HUDEP-2 (cell line): ENCODE measurements around the gene FBN1.
A peak's percentile ranks its signal among the peaks of the same experiment; 100 is the strongest.

ENCODE experiments used
- DNase-seq, 76 experiments: peaks; one replicate each; lab custom pipeline; 2025; ENCODE audit not compliant: unreplicated experiment in 76 of 76; lab: John Stamatoyannopoulos, UW

Gene FBN1

DNA sequence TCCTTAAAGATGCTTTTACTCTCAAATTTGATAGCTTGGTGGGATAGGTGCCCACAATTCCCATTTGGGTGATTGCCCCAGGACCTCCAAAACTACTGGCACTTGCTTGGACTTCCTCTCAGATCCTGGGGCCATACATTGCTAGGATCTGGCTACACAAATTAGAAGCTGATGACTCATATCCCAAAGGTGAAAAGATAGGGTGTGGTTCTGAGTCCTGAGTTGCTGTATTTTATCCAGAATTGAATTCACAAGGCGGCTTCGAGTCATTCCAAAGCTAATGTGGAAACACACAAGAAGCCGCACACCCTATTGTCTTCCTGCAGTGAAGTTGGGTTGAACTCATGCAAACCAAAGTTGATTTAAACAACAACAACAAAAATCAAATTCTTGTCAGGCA lies 260.9 kb downstream of the FBN1 start:
- no peak for DNase-seq

DNA sequence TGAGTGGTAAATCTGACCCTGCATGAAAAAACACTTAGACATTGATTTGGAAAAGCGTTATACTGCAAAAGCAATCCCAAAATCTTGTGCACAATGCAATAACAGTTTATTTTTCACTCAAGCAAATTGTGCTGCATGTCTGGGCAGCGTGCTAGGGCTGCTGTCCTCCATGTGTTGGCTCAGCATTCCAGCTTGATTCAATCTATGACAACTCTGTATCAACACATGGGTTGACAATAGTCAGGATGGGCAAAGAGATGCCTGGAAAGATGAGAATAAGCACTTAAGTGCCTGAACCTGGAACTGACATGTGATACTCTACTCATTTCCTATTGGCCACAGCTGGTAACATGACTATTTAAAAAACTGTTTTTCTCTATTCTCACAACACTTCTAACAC lies 262.5 kb downstream of the FBN1 start:
- no peak for DNase-seq

DNA sequence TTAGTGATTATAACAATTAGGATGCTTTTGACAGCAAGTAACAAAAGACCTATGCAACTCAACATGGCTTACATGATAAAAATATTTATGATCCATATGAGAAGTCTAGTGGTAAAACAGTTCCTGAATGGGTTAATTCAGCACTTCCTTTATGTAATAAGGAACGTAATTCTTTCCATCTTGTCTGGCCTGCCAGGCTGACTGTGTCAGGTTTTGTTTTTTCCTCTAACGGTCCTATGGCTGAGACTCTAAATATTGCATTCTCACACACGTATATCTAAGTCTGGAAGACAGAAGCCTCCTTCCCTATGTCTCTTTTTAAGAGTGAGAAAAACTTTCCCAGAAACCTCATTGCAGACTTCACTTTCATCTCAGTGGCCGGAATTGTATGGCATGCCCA lies 263.6 kb downstream of the FBN1 start:
- DNase-seq, result no peak

DNA sequence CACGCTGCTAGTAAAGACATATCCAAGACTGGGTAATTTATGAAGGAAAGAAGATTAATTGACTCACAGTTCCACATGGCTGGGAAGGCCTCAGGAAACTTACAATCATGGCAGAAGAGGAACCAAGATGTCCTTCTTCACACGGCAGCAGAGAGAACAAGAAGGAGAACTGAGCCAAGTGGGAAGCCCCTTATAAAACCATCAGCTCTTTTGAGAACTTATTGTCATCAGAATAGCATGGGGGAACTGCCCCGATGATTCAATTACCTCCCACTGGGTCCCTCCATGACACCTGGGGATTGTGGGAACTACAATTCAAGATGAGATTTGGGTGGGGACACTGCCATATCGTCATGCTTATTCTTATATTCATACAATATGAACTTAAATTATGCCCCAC lies 265.3 kb downstream of the FBN1 start:
- no peak for DNase-seq

DNA sequence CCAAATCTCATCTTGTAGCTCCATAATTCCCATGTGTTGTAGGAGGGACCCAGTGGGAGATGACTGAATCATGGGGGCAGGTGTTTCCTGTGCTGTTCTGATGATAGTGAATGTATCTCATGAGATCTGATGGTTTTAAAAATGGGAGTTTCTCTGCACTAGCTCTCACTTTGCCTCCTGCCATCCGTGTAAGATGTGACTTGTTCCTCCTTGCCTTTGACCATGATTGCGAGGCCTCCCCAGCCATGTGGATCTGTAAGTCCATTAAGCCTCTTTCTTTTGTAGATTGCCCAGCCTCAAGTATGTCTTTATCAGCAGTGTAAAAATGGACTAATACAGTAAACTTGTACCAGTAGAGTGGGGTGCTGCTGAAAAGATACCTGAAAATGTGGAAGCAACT lies 269.7 kb downstream of the FBN1 start:
- DNase-seq, result no peak

DNA sequence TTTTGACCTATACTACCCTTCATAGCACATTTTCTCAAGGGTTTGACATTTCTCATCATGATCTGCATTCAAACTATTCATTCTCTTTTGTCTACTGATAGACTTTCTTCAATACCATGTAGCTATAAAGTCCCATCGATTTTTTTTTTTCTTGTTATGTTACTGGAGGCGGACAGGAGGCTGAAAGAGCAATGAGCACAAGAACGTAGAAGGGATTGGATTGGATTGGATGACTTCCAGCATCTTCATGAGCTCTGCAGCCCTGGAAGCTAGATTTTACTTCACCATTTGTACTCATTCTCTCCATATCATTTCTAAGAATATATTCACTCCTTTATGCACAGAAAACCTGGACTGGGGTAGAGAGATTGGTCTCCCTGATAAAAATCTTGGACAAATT lies 271.0 kb downstream of the FBN1 start:
- DNase-seq, result no peak

DNA sequence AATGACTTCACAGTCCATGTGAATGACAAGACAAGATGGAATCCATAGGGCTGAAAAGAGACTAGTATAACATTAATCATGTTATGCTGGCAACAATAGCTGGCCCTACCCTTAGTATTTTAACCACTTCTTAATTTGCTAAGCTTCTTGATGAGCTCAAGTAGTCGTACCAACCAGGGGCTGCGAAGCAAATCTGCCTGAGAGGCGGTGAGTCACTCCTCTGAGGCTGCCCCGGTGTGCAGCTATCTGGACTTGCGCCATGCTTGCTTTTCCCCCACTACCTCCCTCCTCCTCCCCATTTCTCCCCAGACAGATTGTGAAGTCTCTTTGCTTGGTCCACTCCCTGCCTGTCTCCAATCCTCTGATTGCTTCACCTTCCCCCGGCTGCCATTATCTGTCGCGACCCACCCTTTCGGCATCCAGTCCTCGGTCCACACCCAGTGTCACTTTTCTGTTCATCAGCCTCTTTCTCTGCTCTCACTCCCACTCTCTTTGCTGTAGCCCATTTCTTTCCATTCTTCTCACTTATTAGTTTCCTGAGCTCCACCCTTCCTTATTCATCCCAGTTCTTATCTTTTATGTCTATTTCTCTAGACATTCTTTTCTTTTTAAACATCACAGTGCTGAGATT lies 271.6 kb downstream of the FBN1 start:
- DNase-seq, result peak in 1 of 76 experiments; percentile 1

DNA sequence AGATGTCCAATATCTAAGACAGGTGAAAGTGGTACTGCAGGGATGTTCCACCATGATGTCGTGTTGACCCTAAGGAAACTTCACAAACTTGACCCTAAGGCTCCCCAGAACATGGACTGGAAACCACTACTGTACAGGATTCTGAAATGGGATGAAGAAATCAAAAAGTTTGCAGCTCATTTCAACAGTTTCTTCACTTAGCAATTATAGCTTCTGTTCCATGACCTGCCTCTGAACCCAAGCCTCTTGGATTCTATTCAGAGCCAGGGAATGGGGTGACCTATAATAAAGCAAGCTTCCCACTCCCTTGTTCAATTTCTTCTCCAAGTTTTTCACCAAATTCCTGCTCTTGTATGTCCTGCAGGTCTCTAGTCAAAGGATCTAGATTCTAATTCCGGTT lies 273.5 kb downstream of the FBN1 start:
- DNase-seq, result no peak

DNA sequence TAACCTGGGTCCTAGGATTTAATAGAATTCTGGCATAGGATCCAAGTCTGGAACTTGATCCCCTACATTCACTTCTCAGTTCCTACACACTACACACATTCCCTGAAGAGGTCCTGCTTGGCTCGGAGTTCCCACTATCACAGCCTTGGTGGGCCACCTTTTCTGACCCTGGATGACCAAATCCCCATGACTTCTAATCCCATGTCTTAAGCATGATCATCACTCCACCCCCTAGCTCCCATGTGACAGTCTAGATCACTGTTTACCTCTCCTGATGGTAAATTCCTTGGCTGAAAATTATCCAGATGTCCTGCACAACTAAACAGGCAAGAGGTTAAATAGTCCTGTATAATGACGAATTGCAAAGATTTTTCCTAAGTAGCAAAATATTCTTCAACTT lies 274.0 kb downstream of the FBN1 start:
- DNase-seq, result no peak

DNA sequence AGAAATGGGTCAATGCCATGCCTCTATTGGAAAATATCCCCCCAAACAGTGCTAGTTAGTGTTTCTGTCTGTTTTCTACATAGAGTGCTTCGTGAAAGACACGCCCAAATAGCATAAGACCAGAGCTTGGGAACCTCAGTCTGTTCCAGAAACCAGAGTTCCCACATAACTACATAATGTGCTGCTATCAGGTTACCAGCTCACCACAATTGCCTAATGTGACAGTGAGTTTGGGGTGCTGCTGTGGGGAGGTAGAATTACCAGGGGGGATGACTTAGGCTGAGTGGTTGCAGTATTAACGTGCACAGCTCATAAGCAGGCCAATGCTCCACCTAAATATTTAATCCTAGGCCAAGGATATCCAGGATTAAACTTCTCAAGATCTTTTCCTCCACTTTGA lies 275.0 kb downstream of the FBN1 start:
- no peak for DNase-seq

DNA sequence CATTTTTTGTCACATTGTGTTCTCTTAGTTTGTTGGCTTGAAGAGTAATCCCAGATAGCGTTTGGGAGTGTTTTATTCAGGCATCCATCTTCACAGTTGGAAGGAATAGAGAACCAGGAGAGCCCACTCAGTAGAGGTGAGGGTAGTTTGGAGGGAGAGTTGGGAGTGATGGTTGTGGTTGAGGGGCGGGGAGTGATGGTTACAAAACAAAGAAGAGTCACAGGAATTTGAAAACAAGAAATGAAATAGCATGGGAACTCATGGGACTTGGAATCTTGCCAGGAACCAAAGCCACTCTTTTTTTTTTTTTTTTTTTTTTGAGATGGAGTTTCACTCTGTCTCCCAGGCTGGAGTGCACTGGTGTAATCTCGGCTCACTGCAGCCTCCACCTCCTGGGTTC lies 278.0 kb downstream of the FBN1 start:
- no peak for DNase-seq

DNA sequence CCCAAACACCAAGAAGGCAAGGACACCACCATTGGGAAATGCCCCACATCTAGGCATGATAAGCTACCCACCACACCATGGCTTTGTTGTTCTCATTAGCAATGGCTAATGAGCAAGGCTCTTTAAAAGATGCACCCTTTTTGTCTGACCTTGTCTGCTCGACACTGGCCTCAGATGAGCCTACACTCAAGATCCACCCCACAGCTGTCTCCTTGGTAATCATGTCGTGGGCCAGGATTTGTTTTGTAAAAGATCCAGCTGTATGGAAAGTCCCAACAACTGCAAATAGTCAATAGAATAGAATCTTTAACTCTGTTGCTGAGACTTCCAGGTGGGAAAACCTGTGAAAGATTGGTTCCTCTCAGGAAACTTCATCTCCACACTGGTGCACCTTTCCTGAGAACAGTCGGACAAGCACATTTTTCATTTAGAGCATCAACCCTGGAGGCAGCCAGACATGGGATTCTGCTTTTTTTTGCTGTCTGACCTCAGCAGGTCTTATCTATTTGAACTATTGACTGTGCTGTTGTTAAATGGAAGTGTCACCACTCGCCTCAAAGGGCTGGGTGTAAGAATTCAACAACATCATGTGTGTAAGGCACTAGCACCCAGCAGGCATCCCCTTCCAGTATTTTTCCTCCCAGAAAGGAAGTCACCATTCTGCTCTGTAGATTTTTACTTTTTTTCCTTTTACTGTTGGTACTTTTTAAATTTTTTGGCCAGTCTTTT lies 278.8 kb downstream of the FBN1 start:
- peak in 1 of 76 experiments; percentile 4 for DNase-seq

DNA sequence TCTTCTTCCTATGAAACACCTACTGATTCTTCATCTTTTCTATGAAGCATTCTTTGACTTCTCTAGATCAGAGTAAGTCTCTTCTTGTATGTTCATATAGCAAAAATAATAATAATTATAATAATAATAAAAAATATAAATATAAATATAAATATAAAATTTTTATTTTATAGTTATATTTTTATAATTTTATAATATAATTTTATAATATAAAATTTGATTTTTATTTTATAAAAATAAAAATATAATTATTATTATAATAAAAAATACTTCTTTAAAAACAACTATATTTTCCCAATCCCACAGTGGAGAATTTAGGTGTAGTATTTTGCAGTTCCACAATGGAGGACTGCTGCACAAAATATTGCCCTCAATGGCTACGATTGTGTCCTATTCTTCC lies 279.9 kb downstream of the FBN1 start:
- DNase-seq, result no peak

DNA sequence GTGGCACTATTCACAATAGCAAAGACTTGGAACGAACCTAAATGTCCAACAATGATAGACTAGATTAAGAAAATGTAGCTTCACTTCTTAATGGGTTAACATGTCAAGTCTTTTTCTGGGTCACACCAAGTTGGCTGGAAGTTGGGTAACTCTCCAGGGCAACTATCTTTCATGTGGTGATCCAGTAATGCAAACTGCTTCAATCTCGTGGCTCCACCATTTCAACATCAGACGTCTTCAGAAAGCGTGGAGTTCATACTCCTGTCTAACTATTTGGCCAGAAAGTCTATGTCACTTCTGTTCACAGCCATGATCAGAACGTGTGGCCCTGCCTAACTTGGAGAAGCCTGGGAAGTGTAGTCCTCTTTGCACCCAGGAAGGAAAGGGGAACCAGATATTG lies 282.0 kb downstream of the FBN1 start:
- DNase-seq, result no peak

DNA sequence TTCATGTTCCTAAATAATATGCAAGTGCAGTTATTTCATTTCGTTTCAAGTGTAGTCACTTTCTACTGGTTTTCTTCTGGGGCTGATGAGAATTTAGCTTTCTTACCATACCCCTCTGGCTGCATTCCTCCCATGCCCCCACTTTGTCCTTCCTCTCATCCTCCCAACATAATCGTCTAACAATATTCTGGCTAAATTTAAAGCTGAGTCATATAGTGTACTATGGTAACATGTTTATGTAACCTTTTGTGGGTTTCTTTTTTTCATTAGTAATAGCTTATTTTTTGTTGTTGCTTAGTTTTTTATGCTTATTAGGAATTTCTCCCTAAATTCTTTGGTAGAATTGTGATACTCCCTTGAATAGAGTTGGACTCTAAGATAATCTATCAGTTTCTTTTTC lies 283.8 kb downstream of the FBN1 start:
- no peak for DNase-seq

DNA sequence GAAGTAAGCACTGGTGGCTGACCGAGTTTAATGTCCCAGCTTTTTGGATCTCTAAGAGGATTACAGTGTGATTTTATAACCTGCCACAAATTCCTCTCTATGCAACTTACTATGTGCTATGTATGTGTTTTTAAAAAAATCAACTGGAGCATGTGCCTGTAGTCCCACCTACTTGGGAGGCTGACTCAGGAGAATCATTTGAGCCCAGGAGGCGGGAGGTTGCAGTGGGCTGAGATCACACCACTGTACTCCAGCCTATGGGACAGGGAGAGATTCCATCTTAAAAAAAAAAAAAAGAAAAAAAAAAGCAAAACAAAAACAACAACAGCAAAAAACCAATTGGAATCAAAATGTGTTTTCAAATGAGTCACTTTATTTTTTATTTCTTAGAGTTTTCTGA lies 284.7 kb downstream of the FBN1 start:
- DNase-seq, result peak in 8 of 76 experiments; percentile 7 to 24 (median 13)
